ENCODE measurements around the gene CLIC4.
"Not testable (repeated sequence)": the region's sequence is repeated elsewhere in the genome, so short reads cannot be mapped to it uniquely, and the experiment has no call there.

Gene CLIC4

DNA sequence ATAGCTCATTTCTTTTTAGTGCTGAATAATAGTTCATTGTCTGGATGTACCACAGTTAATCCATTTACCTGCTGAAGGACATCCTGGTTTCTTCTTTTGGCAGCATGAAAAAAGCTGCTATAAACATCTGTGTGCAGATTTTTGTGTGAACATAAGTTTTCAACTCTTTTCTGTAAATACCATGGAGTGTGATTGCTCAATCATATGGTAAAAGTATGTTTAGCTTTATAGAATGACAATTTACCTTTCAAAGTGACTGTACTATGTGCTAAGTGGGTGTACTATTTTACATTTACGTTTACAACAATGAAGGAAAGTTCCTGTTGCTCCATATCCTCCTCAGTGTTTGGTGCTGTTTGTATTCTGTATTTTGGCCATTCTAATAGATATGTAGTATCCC, 135.8 kb downstream of the CLIC4 start:
- no peak for DNase-seq

DNA sequence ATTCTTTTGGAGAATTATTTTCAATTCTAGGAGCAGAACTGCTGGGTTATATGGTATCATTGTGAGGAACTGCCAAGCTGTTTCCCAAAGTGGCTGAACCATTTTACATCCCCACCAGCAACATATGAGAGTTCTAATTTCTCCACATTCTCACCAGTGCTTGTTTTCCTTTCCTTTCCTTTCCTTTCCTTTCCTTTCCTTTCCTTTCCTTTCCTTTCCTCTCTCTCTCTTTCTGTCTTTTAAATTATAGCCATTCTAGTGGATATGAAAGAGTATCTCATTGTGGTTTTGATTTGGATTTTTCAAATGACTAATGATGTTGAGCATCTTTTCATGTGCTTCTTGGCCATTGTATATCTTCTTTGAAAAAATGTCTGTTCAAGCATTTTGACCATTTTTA, 139.5 kb downstream of the CLIC4 start:
- no peak for DNase-seq

DNA sequence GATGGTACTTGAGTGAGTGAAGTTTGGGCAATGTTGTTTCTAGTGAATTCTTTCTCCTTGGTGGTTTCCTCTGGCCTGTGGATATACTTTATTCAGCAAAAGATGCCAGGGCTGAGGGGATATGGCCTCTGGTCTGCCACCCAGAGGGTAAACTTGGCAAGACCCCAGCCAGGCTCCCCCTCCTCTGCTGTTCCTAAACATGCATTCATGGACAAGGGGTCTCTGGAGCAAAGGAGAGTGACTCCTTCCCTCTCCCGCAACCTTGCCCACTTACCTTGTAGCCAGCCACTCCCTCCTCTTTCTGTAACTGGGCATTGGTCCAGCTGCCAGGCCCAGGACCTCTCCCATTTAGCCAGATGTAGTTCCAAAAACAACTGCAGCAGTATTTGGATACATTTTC, 141.0 kb downstream of the CLIC4 start:
- DNase-seq = no peak

DNA sequence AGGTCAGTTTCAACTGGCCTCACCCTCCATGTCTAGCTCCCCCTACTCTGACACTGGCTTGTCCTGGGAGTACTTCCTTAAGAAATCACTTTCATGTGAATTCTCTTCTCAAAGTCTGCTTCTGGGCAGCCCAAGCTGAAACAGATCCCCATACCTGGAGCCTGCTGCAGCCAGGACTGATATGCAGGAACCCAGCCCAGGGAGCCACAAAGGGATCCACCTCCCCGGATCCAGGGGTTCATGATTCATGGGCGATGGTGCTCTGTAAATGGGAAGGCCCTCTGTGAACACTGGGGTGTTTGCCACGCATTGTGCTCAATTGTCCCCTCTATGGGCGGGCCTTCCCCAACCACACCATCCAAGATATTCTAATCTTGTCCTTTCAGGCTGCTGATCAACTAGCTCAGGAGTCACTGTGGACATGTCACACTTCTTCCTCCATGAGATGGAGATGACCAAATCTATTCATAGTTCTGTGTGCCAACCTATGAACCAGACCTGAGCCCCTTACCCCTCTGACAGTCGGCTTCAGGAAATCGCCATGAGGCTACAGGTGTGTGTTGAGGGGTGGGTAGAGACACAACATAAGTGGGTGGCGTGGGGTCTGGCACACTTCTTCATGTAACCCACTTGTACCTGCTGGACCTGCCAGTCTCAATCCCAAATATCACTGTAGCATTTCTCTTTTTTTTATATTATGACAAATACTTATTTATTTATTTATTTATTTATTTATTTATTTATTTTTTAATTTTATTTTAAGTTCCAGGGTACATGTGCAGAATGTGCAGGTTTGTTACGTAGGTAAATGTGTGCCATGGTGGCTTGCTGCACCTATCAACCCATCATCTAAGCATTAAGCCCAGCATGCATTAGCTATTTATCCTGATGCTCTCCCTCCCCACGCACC, 143.1 kb downstream of the CLIC4 start:
- no peak for DNase-seq

DNA sequence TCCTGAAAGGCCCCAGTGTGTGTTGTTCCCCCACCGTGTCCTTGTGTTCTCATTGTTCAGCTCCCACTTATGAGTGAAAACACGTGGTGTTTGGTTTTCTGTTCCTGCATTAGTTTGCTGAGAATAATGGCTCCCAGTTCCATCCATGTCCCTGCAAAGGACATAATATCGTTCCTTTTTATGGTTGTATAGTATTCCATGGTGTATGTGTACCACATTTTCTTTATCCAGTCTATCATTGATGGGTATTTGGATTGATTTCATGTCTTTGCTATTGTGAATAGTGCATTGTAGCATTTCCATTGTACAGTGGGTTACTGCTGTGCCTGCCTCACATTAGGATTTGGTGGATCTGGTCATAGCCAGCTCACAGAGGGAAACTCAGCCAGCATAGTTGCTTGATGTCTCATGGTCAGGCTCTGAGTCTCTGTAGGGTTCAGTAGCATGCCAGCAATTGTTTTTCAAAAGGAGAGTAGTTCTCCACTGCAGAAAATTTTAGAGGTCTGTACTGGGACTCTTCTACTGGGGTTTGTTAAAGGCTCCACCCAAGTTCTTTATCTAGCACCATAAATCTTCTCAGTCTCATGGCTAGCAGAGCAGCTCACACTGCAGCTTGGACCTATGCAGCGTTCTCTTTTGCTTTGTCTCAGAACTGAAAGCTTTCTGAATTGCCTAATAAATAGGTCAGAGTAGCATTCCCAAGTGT, 143.9 kb downstream of the CLIC4 start:
- no peak for DNase-seq

DNA sequence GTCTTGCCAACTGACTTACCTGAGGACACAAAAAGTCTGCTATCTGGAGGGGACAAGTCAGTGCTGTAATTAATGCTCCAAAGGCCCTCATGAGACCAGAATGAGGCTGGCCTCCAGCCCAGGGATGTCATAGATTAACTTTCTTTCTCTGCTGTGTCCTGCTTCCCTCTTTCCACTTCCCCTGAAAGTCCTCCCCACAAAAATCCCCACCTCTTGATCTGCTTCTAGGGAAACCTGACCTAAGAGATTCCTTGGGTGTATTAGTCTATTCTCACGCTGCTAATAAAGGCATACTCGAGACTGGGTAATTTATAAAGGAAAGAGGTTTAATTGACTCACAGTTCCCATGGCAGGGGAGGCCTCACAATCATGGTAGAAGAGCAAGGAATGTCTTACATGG, 145.6 kb downstream of the CLIC4 start:
- no peak for DNase-seq

DNA sequence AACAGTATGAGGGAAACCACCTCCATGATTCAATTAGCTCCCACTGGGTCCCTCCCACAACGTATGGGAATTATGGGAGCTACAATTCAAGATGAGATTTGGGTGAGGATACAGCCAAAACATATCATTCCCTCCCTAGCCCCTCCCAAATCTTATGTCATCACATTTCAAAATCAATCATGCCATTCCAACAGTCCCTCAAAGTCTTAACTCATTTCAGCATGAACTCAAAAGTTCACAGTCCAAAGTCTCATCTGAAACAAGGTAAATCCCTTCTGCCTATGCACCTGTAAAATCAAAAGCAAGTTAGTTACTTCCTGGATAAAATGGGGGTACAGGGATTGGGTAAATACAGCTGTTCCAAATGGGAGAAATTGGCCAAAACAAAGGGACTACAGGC, 146.1 kb downstream of the CLIC4 start:
- not testable (repeated sequence) for DNase-seq

DNA sequence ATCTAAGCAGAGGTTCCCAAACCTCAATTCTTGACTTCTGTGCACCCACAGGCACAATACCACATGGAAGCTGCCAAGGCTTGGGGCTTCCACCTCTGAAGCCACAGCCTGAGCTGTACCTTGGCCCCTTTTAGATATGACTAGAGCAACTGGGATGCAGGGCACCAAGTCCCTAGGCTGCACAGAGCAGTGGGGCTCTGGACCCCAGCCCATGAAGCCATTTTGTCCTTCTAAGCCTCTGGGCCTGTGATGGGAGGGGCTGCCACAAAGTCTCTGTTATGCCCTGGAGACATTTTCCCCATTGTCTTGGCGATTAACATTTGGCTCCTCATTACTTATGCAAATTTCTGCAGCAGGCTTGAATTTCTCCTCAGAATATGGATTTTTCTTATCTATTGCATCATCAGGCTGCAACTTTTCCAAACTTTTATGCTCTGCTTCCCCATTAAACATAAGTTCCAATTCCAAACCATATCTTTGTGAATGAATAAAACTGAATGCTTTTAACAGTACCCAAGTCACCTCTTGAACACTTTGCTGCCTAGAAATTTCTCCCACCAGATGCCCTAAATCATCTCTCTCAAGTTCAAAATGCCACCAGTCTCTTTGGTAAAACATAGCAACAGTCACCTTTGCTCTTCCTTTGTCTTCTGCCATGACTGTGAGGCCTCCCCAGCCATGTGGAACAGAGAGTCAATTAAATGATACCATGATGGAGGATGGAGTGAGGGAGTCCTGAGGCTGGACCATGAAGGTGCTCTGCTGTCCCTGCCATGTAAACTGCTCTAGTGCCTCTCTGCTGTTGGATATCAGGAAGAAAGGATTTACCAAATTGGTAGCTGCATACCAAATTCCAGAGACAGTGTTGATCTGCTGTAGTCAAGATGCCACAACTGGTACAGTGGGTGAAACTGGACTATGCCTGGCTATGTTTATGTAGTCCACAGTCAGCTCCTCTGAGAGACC, 147.2 kb downstream of the CLIC4 start:
- no peak for DNase-seq

DNA sequence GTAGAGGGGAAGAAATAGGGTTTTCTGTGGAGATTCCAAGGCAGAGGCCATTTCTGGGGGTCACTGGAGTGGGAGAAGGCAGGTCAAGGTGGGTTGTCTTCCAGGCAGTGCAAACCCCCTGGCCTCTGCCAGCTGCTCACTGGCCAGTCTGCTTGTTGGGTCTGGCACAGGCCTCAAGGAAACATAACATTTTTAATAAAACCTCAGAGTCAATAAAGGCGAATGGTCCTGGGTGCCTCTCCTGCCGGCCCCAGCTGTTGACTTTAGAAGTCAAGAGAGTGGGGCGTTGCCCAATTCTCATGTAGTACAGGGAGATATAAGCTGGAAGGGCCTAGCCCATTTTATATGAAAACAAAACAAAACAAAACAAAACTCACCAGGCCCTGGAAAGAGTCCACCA, 148.2 kb downstream of the CLIC4 start:
- no peak for DNase-seq

Data from activated CD4-positive, alpha-beta T cell treated with anti-CD3 and anti-CD28 coated beads, Interleukin-2, Interleukin-6, amounts not matched to agents 100 ng/mL and 50 ng/mL, durations not matched to agents 16 hours and 8 hours (primary cell).